Hepatocyte (in vitro differentiated cells): ENCODE data around the gene SNAP25.

Experiments
- EZH2 ChIP-seq: fragments of 200-600 bp; sonication (generic); IDR thresholded peaks from 2 replicates; pipeline ENCODE4 v1.6.1; 2016; ENCODE audit warnings: antibody characterized with exemption, mild to moderate bottlenecking, borderline replicate concordance
- EZH2phosphoT487 ChIP-seq: fragments of 200-600 bp; sonication (generic); IDR thresholded peaks from one replicate; pipeline ENCODE4 v1.6.1; 2018; ENCODE audit warnings: antibody characterized with exemption, mild to moderate bottlenecking, low read depth, moderate library complexity; ENCODE audit not compliant: unreplicated experiment, severe bottlenecking
- TF ChIP-seq, protein P1 (sequence below): fragments of 200-600 bp; sonication (generic); IDR thresholded peaks from 2 replicates; pipeline ENCODE4 v1.5.1; 2016; ENCODE audit warnings: antibody characterized with exemption, mild to moderate bottlenecking; ENCODE audit not compliant: poor library complexity

GRCh38 chr20:10240655-10241054, 22.0 kb downstream of the SNAP25 start:
- TF ChIP-seq, protein P1, sequence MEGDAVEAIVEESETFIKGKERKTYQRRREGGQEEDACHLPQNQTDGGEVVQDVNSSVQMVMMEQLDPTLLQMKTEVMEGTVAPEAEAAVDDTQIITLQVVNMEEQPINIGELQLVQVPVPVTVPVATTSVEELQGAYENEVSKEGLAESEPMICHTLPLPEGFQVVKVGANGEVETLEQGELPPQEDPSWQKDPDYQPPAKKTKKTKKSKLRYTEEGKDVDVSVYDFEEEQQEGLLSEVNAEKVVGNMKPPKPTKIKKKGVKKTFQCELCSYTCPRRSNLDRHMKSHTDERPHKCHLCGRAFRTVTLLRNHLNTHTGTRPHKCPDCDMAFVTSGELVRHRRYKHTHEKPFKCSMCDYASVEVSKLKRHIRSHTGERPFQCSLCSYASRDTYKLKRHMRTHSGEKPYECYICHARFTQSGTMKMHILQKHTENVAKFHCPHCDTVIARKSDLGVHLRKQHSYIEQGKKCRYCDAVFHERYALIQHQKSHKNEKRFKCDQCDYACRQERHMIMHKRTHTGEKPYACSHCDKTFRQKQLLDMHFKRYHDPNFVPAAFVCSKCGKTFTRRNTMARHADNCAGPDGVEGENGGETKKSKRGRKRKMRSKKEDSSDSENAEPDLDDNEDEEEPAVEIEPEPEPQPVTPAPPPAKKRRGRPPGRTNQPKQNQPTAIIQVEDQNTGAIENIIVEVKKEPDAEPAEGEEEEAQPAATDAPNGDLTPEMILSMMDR = no peak
- TF ChIP-seq EZH2 (no peak), EZH2phosphoT487 (no peak)
